ENCODE measurements around the gene TMEM150B.

Gene TMEM150B

GRCh38 chr19:55352549-55353145 is 27.5 kb upstream of the TMEM150B start:
- Histone ChIP-seq H3K9me3 (ENCODE audit: control insufficient read depth, low read depth, low read length) (no peaks in the 10 kb centered on the region), H3K27me3 (ENCODE audit: control insufficient read depth, insufficient read depth, low read length) (peaks cover 63% of the 10 kb centered on the region), H3K4me1 (ENCODE audit: control insufficient read depth, low read depth, low read length) (peaks cover 26% of the 10 kb centered on the region), H3K4me3 (ENCODE audit: low read length) (no peak overlapping the region), H3K36me3 (ENCODE audit: control insufficient read depth, low read depth, low read length) (no peaks in the 10 kb centered on the region), H3K27ac (ENCODE audit: low read length) (no peak overlapping the region), H3K9ac (ENCODE audit: low read length) (no peak overlapping the region)

- Histone ChIP-seq H3K4me3 (ENCODE audit: low read length) (no peak overlapping the region), H3K4me1 (ENCODE audit: control insufficient read depth, low read depth, low read length) (peaks cover 28% of the 10 kb centered on the region), H3K9me3 (ENCODE audit: control insufficient read depth, low read depth, low read length) (no peaks in the 10 kb centered on the region), H3K36me3 (ENCODE audit: control insufficient read depth, low read depth, low read length) (no peaks in the 10 kb centered on the region), H3K9ac (ENCODE audit: low read length) (no peak overlapping the region), H3K27ac (ENCODE audit: low read length) (no peak overlapping the region), H3K27me3 (ENCODE audit: control insufficient read depth, insufficient read depth, low read length) (peaks cover 59% of the 10 kb centered on the region)
Observed at GRCh38 chr19:55352040-55352439, 26.9 kb upstream of the TMEM150B start.

GRCh38 chr19:55350620-55351315 is 25.6 kb upstream of the TMEM150B start:
- no peak overlapping the region for H3K9ac ChIP-seq (ENCODE audit: low read length)
- no peaks in the 10 kb centered on the region for H3K9me3 ChIP-seq (ENCODE audit: control insufficient read depth, low read depth, low read length)
- H3K36me3 ChIP-seq (ENCODE audit: control insufficient read depth, low read depth, low read length): no peaks in the 10 kb centered on the region
- no peak overlapping the region for H3K4me3 ChIP-seq (ENCODE audit: low read length)
- peaks cover 46% of the 10 kb centered on the region for H3K27me3 ChIP-seq (ENCODE audit: control insufficient read depth, insufficient read depth, low read length)
- no peak overlapping the region for H3K27ac ChIP-seq (ENCODE audit: low read length)
- H3K4me1 ChIP-seq (ENCODE audit: control insufficient read depth, low read depth, low read length): peaks cover 28% of the 10 kb centered on the region

GRCh38 chr19:55348317-55349034 is 23.3 kb upstream of the TMEM150B start:
- peak overlapping the region; percentile 43 for H3K9ac ChIP-seq (ENCODE audit: low read length)
- H3K4me1 ChIP-seq (ENCODE audit: control insufficient read depth, low read depth, low read length): peaks cover 26% of the 10 kb centered on the region
- H3K9me3 ChIP-seq (ENCODE audit: control insufficient read depth, low read depth, low read length): no peaks in the 10 kb centered on the region
- H3K36me3 ChIP-seq (ENCODE audit: control insufficient read depth, low read depth, low read length): peaks cover 3% of the 10 kb centered on the region
- peaks cover 27% of the 10 kb centered on the region for H3K27me3 ChIP-seq (ENCODE audit: control insufficient read depth, insufficient read depth, low read length)
- peak overlapping the region; percentile 44 for H3K4me3 ChIP-seq (ENCODE audit: low read length)
- H3K27ac ChIP-seq (ENCODE audit: low read length): peak overlapping the region; percentile 33

- Histone ChIP-seq H3K9me3 (ENCODE audit: control insufficient read depth, low read depth, low read length) (no peaks in the 10 kb centered on the region), H3K4me1 (ENCODE audit: control insufficient read depth, low read depth, low read length) (peaks cover 22% of the 10 kb centered on the region), H3K9ac (ENCODE audit: low read length) (no peak overlapping the region), H3K4me3 (ENCODE audit: low read length) (no peak overlapping the region), H3K27ac (ENCODE audit: low read length) (no peak overlapping the region), H3K36me3 (ENCODE audit: control insufficient read depth, low read depth, low read length) (peaks cover 12% of the 10 kb centered on the region), H3K27me3 (ENCODE audit: control insufficient read depth, insufficient read depth, low read length) (peaks cover 18% of the 10 kb centered on the region)
Observed at GRCh38 chr19:55347442-55348009, 22.4 kb upstream of the TMEM150B start.

GRCh38 chr19:55346725-55347441 is 21.7 kb upstream of the TMEM150B start:
- Histone ChIP-seq H3K9me3 (ENCODE audit: control insufficient read depth, low read depth, low read length) (no peaks in the 10 kb centered on the region), H3K27ac (ENCODE audit: low read length) (no peak overlapping the region), H3K9ac (ENCODE audit: low read length) (no peak overlapping the region), H3K4me3 (ENCODE audit: low read length) (no peak overlapping the region), H3K27me3 (ENCODE audit: control insufficient read depth, insufficient read depth, low read length) (peaks cover 12% of the 10 kb centered on the region), H3K36me3 (ENCODE audit: control insufficient read depth, low read depth, low read length) (peaks cover 14% of the 10 kb centered on the region), H3K4me1 (ENCODE audit: control insufficient read depth, low read depth, low read length) (peaks cover 22% of the 10 kb centered on the region)

GRCh38 chr19:55345818-55346724 is 20.9 kb upstream of the TMEM150B start:
- H3K27ac ChIP-seq (ENCODE audit: low read length): no peak overlapping the region
- H3K36me3 ChIP-seq (ENCODE audit: control insufficient read depth, low read depth, low read length): peaks cover 14% of the 10 kb centered on the region
- H3K4me3 ChIP-seq (ENCODE audit: low read length): no peak overlapping the region
- H3K4me1 ChIP-seq (ENCODE audit: control insufficient read depth, low read depth, low read length): peaks cover 27% of the 10 kb centered on the region
- no peak overlapping the region for H3K9ac ChIP-seq (ENCODE audit: low read length)
- peaks cover 3% of the 10 kb centered on the region for H3K27me3 ChIP-seq (ENCODE audit: control insufficient read depth, insufficient read depth, low read length)
- no peaks in the 10 kb centered on the region for H3K9me3 ChIP-seq (ENCODE audit: control insufficient read depth, low read depth, low read length)

GRCh38 chr19:55345101-55345817 is 20.1 kb upstream of the TMEM150B start:
- Histone ChIP-seq H3K27me3 (ENCODE audit: control insufficient read depth, insufficient read depth, low read length) (no peaks in the 10 kb centered on the region), H3K9ac (ENCODE audit: low read length) (no peak overlapping the region), H3K36me3 (ENCODE audit: control insufficient read depth, low read depth, low read length) (peaks cover 14% of the 10 kb centered on the region), H3K4me3 (ENCODE audit: low read length) (no peak overlapping the region), H3K4me1 (ENCODE audit: control insufficient read depth, low read depth, low read length) (peaks cover 23% of the 10 kb centered on the region), H3K27ac (ENCODE audit: low read length) (no peak overlapping the region), H3K9me3 (ENCODE audit: control insufficient read depth, low read depth, low read length) (no peaks in the 10 kb centered on the region)

- no peaks in the 10 kb centered on the region for H3K27me3 ChIP-seq (ENCODE audit: control insufficient read depth, insufficient read depth, low read length)
- H3K9me3 ChIP-seq (ENCODE audit: control insufficient read depth, low read depth, low read length): no peaks in the 10 kb centered on the region
- H3K36me3 ChIP-seq (ENCODE audit: control insufficient read depth, low read depth, low read length): peaks cover 14% of the 10 kb centered on the region
- H3K9ac ChIP-seq (ENCODE audit: low read length): no peak overlapping the region
- H3K4me1 ChIP-seq (ENCODE audit: control insufficient read depth, low read depth, low read length): peaks cover 23% of the 10 kb centered on the region
- H3K4me3 ChIP-seq (ENCODE audit: low read length): no peak overlapping the region
- no peak overlapping the region for H3K27ac ChIP-seq (ENCODE audit: low read length)
Observed at GRCh38 chr19:55344444-55344843, 19.3 kb upstream of the TMEM150B start.
